Hepatocyte (in vitro differentiated cells): ENCODE data around the gene SLC14A1. TPM values are rescaled to one million over a fixed set of nuclear protein-coding genes. Genes with fewer than 3 reads are reported as not detected.

Experiments
- DNase-seq: peaks from one replicate; pipeline ENCODE4 v3.0.0-alpha.2; 2016; ENCODE audit warnings: low spot score
- H2AFZ ChIP-seq: fragments of 200-600 bp; sonication (generic); 2 replicates; pipeline ENCODE4 v1.6.0; 2016; ENCODE audit warnings: antibody characterized with exemption, mild to moderate bottlenecking
- H3K27ac ChIP-seq: fragments of 200-600 bp; sonication (generic); 2 replicates; pipeline ENCODE4 v1.5.1; 2016; ENCODE audit warnings: mild to moderate bottlenecking
- H3K27me3 ChIP-seq: fragments of 200-600 bp; sonication (generic); 2 replicates; pipeline ENCODE4 v1.6.1; 2016
- H3K36me3 ChIP-seq: fragments of 200-600 bp; sonication (generic); replicated peaks from 2 replicates; pipeline ENCODE4 v1.5.1; 2016; ENCODE audit warnings: low read depth; ENCODE audit not compliant: insufficient read depth
- H3K4me1 ChIP-seq: fragments of 200-600 bp; sonication (generic); 2 replicates; pipeline ENCODE4 v1.5.1; 2016; ENCODE audit warnings: mild to moderate bottlenecking, moderate library complexity; ENCODE audit not compliant: insufficient read depth
- H3K4me2 ChIP-seq: fragments of 200-600 bp; sonication (generic); 2 replicates; pipeline ENCODE4 v1.6.0; 2016
- H3K4me3 ChIP-seq: fragments of 200-600 bp; sonication (generic); 2 replicates; pipeline ENCODE4 v1.5.1; 2016; ENCODE audit warnings: mild to moderate bottlenecking
- H3K79me2 ChIP-seq: fragments of 200-600 bp; sonication (generic); 2 replicates; pipeline ENCODE4 v1.6.0; 2017; ENCODE audit warnings: mild to moderate bottlenecking
- H3K9me2 ChIP-seq: fragments of 200-600 bp; sonication (generic); replicated peaks from 2 replicates; pipeline ENCODE4 v1.6.0; 2017; ENCODE audit warnings: mild to moderate bottlenecking; ENCODE audit not compliant: insufficient read depth
- H3K9me3 ChIP-seq: fragments of 200-600 bp; sonication (generic); 2 replicates; pipeline ENCODE4 v1.5.1; 2016; ENCODE audit warnings: low read depth, mild to moderate bottlenecking
- H4K20me1 ChIP-seq: fragments of 200-600 bp; sonication (generic); 2 replicates; pipeline ENCODE4 v1.6.0; 2016; ENCODE audit warnings: mild to moderate bottlenecking; ENCODE audit not compliant: insufficient read depth, poor library complexity, severe bottlenecking
- EZH2 ChIP-seq: fragments of 200-600 bp; sonication (generic); IDR thresholded peaks from 2 replicates; pipeline ENCODE4 v1.6.1; 2016; ENCODE audit warnings: antibody characterized with exemption, mild to moderate bottlenecking, borderline replicate concordance
- EZH2phosphoT487 ChIP-seq: fragments of 200-600 bp; sonication (generic); IDR thresholded peaks from one replicate; pipeline ENCODE4 v1.6.1; 2018; ENCODE audit warnings: antibody characterized with exemption, mild to moderate bottlenecking, low read depth, moderate library complexity; ENCODE audit not compliant: unreplicated experiment, severe bottlenecking
- WGBS: methylation state at CpG from one replicate; pipeline ENCODE4 v1.1.6; 2016; ENCODE audit warnings: low lambda C conversion rate; ENCODE audit errors: missing lambda C conversion rate; 5-methylcytosine and 5-hydroxymethylcytosine counted together
- polyA plus RNA-seq: library from polyadenylated mRNA; unstranded; fragments of >200 nt; fragmentation: Nextera tagmentation; extraction: Ambion mirVana; gene quantifications from 2 replicates; pipeline ENCODE4 v1.2.1, GENCODE V29; 2016
- total RNA-seq: library from RNA; depleted of rRNA; stranded (reverse); fragments of >200 nt; gene quantifications from 2 replicates; pipeline ENCODE4 v1.2.3, GENCODE V29; 2014
- TF ChIP-seq, protein P1 (sequence below): fragments of 200-600 bp; sonication (generic); IDR thresholded peaks from 2 replicates; pipeline ENCODE4 v1.5.1; 2016; ENCODE audit warnings: antibody characterized with exemption, mild to moderate bottlenecking; ENCODE audit not compliant: poor library complexity

The SLC14A1 gene
- total and polyA plus RNA-seq, 2 experiments from 2014 or later = 0.98 to 4.1 TPM

DNA sequence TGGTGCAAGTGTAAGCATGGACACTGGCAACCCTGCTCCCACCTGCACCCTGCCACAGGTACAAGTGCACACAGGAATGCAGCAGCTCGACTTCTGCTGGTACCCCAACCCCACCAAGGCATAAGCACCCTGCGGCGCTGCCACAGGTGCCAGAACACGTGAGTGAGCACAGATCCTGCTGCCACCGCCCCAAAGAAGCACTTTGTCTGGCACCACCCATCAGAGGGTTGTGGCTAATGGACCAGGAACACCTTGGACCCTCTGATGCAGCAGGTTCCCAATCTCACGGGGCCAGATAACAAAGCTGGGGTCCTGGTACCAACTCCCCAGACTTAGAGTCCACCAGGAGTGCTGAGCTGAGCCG, 32.2 kb upstream of the SLC14A1 start:
- Histone ChIP-seq H3K79me2 (no peaks in the 10 kb centered on the region), H3K9me2 (no peaks in the 10 kb centered on the region), H3K27ac (no peak overlapping the region), H3K4me1 (peaks cover 4% of the 10 kb centered on the region), H4K20me1 (no peaks in the 10 kb centered on the region), H3K4me3 (no peak overlapping the region), H3K27me3 (no peaks in the 10 kb centered on the region), H3K36me3 (no peaks in the 10 kb centered on the region), H2AFZ (no peak overlapping the region), H3K9me3 (no peaks in the 10 kb centered on the region), H3K4me2 (no peak overlapping the region)
- DNase-seq = no peak
- TF ChIP-seq, protein P1, sequence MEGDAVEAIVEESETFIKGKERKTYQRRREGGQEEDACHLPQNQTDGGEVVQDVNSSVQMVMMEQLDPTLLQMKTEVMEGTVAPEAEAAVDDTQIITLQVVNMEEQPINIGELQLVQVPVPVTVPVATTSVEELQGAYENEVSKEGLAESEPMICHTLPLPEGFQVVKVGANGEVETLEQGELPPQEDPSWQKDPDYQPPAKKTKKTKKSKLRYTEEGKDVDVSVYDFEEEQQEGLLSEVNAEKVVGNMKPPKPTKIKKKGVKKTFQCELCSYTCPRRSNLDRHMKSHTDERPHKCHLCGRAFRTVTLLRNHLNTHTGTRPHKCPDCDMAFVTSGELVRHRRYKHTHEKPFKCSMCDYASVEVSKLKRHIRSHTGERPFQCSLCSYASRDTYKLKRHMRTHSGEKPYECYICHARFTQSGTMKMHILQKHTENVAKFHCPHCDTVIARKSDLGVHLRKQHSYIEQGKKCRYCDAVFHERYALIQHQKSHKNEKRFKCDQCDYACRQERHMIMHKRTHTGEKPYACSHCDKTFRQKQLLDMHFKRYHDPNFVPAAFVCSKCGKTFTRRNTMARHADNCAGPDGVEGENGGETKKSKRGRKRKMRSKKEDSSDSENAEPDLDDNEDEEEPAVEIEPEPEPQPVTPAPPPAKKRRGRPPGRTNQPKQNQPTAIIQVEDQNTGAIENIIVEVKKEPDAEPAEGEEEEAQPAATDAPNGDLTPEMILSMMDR = no peak
- no peak for TF ChIP-seq EZH2
- no peak for TF ChIP-seq EZH2phosphoT487
- WGBS = 82% methylated on average over 7 of the region's 7 CpGs

DNA sequence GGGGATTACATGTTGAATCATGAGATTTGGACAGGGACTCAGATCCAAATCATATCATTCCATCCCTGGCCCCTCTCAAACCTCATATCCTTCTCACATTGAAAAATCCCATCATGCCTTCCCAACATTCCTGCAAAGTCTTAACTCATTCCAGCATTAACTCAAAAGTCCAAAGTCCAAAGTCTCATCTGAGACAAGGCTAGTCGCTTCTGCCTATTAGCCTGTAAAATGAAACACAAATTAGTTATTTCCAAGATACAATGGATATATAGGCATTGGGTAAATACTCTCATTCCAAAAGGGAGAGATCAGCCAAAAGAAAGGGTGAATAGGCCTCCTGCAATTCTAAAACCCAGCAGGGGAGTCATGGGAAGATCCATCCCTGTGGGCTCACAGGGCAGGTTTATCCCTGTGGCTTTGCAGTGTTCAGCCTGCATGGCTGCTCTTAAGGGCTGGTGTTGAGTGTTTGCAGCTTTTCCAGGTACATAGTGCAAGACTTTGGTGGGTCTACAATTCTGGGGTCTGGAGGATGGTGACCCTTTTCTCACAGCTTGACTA, 21.2 kb upstream of the SLC14A1 start:
- DNase-seq = no peak
- H3K36me3 ChIP-seq = no peaks in the 10 kb centered on the region
- H3K4me2 ChIP-seq = no peak overlapping the region
- H3K79me2 ChIP-seq = no peaks in the 10 kb centered on the region
- H4K20me1 ChIP-seq = no peaks in the 10 kb centered on the region
- no peaks in the 10 kb centered on the region for H3K9me2 ChIP-seq
- H3K9me3 ChIP-seq = no peaks in the 10 kb centered on the region
- no peaks in the 10 kb centered on the region for H3K4me1 ChIP-seq
- H2AFZ ChIP-seq = no peak overlapping the region
- 90% methylated on average over 1 of the region's 1 CpG for WGBS
- no peak overlapping the region for H3K27ac ChIP-seq
- TF ChIP-seq EZH2 (no peak), EZH2phosphoT487 (no peak)
- TF ChIP-seq, protein P1 = no peak
- no peak overlapping the region for H3K4me3 ChIP-seq
- H3K27me3 ChIP-seq = no peaks in the 10 kb centered on the region

DNA sequence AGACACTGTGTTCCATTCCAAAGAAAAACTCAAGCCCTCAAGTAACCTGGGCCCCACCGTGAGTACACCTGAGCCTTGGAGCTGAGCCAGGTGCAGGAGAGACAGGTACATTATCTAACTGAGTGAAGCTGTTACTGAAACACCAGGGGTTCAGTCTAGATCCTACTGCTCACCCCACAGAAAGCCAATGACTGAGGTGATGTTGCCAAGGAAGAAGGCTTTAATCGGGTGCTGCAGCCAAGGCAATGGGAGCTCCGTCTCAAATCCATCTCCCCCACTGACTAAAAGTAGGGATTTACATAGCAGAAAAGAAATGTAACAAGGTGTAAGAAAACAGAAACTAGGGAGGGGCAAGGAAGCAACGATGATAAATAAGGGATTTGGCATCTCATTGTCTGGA, 15.2 kb upstream of the SLC14A1 start:
- no peaks in the 10 kb centered on the region for H3K27me3 ChIP-seq
- no peak overlapping the region for H3K4me3 ChIP-seq
- no peak for DNase-seq
- H2AFZ ChIP-seq = no peak overlapping the region
- no peaks in the 10 kb centered on the region for H3K9me2 ChIP-seq
- no peaks in the 10 kb centered on the region for H3K79me2 ChIP-seq
- WGBS = 79% methylated on average over 4 of the region's 4 CpGs
- H3K27ac ChIP-seq = no peak overlapping the region
- TF ChIP-seq, protein P1 = no peak
- no peak for TF ChIP-seq EZH2phosphoT487
- no peak for TF ChIP-seq EZH2
- H3K9me3 ChIP-seq = peaks cover 6% of the 10 kb centered on the region
- H3K36me3 ChIP-seq = no peaks in the 10 kb centered on the region
- H3K4me2 ChIP-seq = no peak overlapping the region
- H4K20me1 ChIP-seq = no peaks in the 10 kb centered on the region
- no peaks in the 10 kb centered on the region for H3K4me1 ChIP-seq

DNA sequence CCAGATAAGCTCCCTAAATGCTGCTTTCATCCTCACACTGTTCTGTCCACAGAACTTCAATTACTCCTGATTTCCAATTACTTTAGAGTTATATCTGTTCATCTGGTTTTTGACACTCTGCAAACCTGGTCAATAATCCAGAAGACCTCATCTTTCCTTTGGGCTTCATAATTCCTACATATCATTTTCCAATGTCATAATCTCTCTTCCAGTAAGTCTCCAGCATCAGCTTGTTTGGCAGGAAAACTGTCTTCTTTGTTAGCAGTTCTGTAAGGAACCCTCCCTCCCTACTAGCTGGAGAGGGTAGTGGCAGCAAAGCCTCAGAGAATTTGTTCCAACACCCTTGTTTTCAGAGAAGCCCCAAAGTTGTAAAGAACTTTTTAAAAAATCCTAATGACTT, 11.9 kb upstream of the SLC14A1 start:
- DNase-seq = no peak
- Histone ChIP-seq H3K4me1 (no peaks in the 10 kb centered on the region), H3K4me2 (no peak overlapping the region), H3K9me2 (no peaks in the 10 kb centered on the region), H3K9me3 (peaks cover 6% of the 10 kb centered on the region), H4K20me1 (no peaks in the 10 kb centered on the region), H3K79me2 (no peaks in the 10 kb centered on the region), H3K36me3 (no peaks in the 10 kb centered on the region), H2AFZ (no peak overlapping the region), H3K27me3 (no peaks in the 10 kb centered on the region), H3K4me3 (no peak overlapping the region), H3K27ac (no peak overlapping the region)
- TF ChIP-seq, protein P1 = no peak
- TF ChIP-seq EZH2phosphoT487 (no peak), EZH2 (no peak)
